HEK293T (cell line): ENCODE results near the gene ACVR2B.

Experiments
- CTCF ChIA-PET: fragments of 350-600 bp; formaldehyde crosslinking; extraction: SDS; loops from one replicate; lab custom pipeline; 2021; ENCODE audit warnings: antibody characterized with exemption, inconsistent platforms; lab: Yijun Ruan, JAX
- POLR2A ChIA-PET: fragments of 350-600 bp; formaldehyde crosslinking; extraction: SDS; loops from one replicate; lab custom pipeline; 2020; ENCODE audit warnings: antibody characterized with exemption, inconsistent platforms; lab: Yijun Ruan, JAX
- DNase-seq: peaks from one replicate; pipeline ENCODE4 v3.0.0; 2012; ENCODE audit warnings: mixed read lengths; ENCODE audit errors: extremely low spot score
- ARNT ChIP-seq: fragments of 450-650 bp; IDR thresholded peaks from 2 replicates; pipeline ENCODE4 v1.6.1; 2017; ENCODE audit warnings: mild to moderate bottlenecking
- BHLHE40 ChIP-seq: fragments of 450-650 bp; IDR thresholded peaks from 2 replicates; pipeline ENCODE4 v1.6.1; 2016; ENCODE audit warnings: mild to moderate bottlenecking, moderate library complexity, borderline replicate concordance
- CTBP1 ChIP-seq: fragments of 450-650 bp; IDR thresholded peaks from 2 replicates; pipeline ENCODE4 v1.6.1; 2016; ENCODE audit warnings: borderline replicate concordance
- ELF4 ChIP-seq: fragments of 450-650 bp; IDR thresholded peaks from 2 replicates; pipeline ENCODE4 v1.6.1; 2017; ENCODE audit warnings: antibody characterized with exemption
- FOXA1 ChIP-seq: fragments of 450-650 bp; IDR thresholded peaks from 2 replicates; pipeline ENCODE4 v1.6.1; 2016; ENCODE audit warnings: mild to moderate bottlenecking
- FOXK2 ChIP-seq: fragments of 450-650 bp; IDR thresholded peaks from 2 replicates; pipeline ENCODE4 v1.6.1; 2016; ENCODE audit warnings: mild to moderate bottlenecking
- FOXM1 ChIP-seq: fragments of 450-650 bp; IDR thresholded peaks from 2 replicates; pipeline ENCODE4 v1.6.1; 2017; ENCODE audit warnings: mild to moderate bottlenecking, borderline replicate concordance
- HDGF ChIP-seq: fragments of 450-650 bp; IDR thresholded peaks from 2 replicates; pipeline ENCODE4 v1.6.1; 2017; ENCODE audit warnings: antibody characterized with exemption, borderline replicate concordance
- L3MBTL2 ChIP-seq: fragments of 450-650 bp; conservative IDR thresholded peaks from 2 replicates; pipeline ENCODE4 v1.6.1; 2016; ENCODE audit warnings: mild to moderate bottlenecking
- LEF1 ChIP-seq: fragments of 450-650 bp; IDR thresholded peaks from 2 replicates; pipeline ENCODE4 v1.6.1; 2017; ENCODE audit warnings: mild to moderate bottlenecking, borderline replicate concordance
- NFRKB ChIP-seq: fragments of 450-650 bp; IDR thresholded peaks from 2 replicates; pipeline ENCODE4 v1.6.1; 2016; ENCODE audit warnings: mild to moderate bottlenecking, moderate library complexity
- PKNOX1 ChIP-seq: fragments of 450-650 bp; IDR thresholded peaks from 2 replicates; pipeline ENCODE4 v1.6.1; 2016
- SP1 ChIP-seq: fragments of 450-650 bp; IDR thresholded peaks from 2 replicates; pipeline ENCODE4 v1.6.1; 2017
- SUZ12 ChIP-seq: fragments of 450-650 bp; IDR thresholded peaks from 2 replicates; pipeline ENCODE4 v1.6.1; 2016; ENCODE audit warnings: mild to moderate bottlenecking
- TARDBP ChIP-seq: fragments of 450-650 bp; IDR thresholded peaks from 2 replicates; pipeline ENCODE4 v1.6.1; 2016
- ZNF384 ChIP-seq: fragments of 450-650 bp; IDR thresholded peaks from 2 replicates; pipeline ENCODE4 v1.6.1; 2016

Gene ACVR2B

GRCh38 chr3:38497031-38497430, 43.3 kb downstream of the ACVR2B start:
- TF ChIP-seq ARNT (no peak), ZNF384 (no peak)
- POLR2A ChIA-PET: no interaction called here
- CTCF ChIA-PET: interaction anchor here (1.0 to 1.5 kb wide), 3 partner anchors 24 to 165 kb away, joined by 3 to 10 read pairs (median 4); no protein-coding TSS in a partner anchor
- no peak for DNase-seq

GRCh38 chr3:38500688-38501417, 47.2 kb downstream of the ACVR2B start:
- CTCF ChIA-PET: interaction anchor here (1.1 kb wide), 1 partner anchor 20 kb away, joined by 5 read pairs; no protein-coding TSS in a partner anchor

GRCh38 chr3:38507120-38507519, 53.4 kb downstream of the ACVR2B start:
- no peak for TF ChIP-seq HDGF
- TF ChIP-seq CTBP1: no peak
- no peak for TF ChIP-seq SP1
- TF ChIP-seq NFRKB: no peak
- no peak for TF ChIP-seq TARDBP
- TF ChIP-seq BHLHE40: no peak
- TF ChIP-seq FOXA1: no peak
- no peak for TF ChIP-seq ELF4
- TF ChIP-seq FOXK2: no peak
- no peak for TF ChIP-seq PKNOX1
- no peak for TF ChIP-seq L3MBTL2
- DNase-seq: no peak
- ChIA-PET CTCF (no interaction called here), POLR2A (no interaction called here)

More at GRCh38 chr3:38500688-38501417, 47.2 kb downstream of the ACVR2B start:
- DNase-seq: no peak
- no peak for TF ChIP-seq NFRKB
- TF ChIP-seq CTBP1: no peak
- no peak for TF ChIP-seq SP1
- TF ChIP-seq ARNT: no peak
- no peak for TF ChIP-seq ELF4
- no peak for TF ChIP-seq TARDBP
- POLR2A ChIA-PET: no interaction called here

GRCh38 chr3:38509732-38510131, 56.0 kb downstream of the ACVR2B start:
- POLR2A ChIA-PET: no interaction called here
- DNase-seq: no peak
- TF ChIP-seq SP1: no peak
- no peak for TF ChIP-seq LEF1
- TF ChIP-seq BHLHE40: no peak
- TF ChIP-seq PKNOX1: no peak
- no peak for TF ChIP-seq CTBP1
- TF ChIP-seq ELF4: no peak
- TF ChIP-seq HDGF: no peak
- no peak for TF ChIP-seq FOXM1
- TF ChIP-seq ZNF384: no peak
- no peak for TF ChIP-seq ARNT
- TF ChIP-seq L3MBTL2: no peak
- TF ChIP-seq TARDBP: no peak
- no peak for TF ChIP-seq NFRKB
- no peak for TF ChIP-seq FOXA1
- no peak for TF ChIP-seq FOXK2
- TF ChIP-seq SUZ12: no peak
- CTCF ChIA-PET: no interaction called here

- TF ChIP-seq LEF1 (no peak), BHLHE40 (no peak), ZNF384 (no peak), ELF4 (no peak), TARDBP (no peak), L3MBTL2 (no peak), SP1 (no peak), ARNT (no peak), SUZ12 (no peak), FOXK2 (no peak), CTBP1 (no peak)
- ChIA-PET POLR2A (interaction anchor here (1.6 kb wide), 1 partner anchor 374 kb away, joined by 3 read pairs; the partner anchor contains the start of gene ACAA1), CTCF (no interaction called here)
- no peak for DNase-seq
These were observed 56.9 kb downstream of the ACVR2B start for GRCh38 chr3:38510631-38511030.

GRCh38 chr3:38511546-38511945, 57.9 kb downstream of the ACVR2B start:
- CTCF ChIA-PET: no interaction called here
- DNase-seq: no peak
- TF ChIP-seq ELF4 (no peak), FOXK2 (no peak), SUZ12 (no peak), ZNF384 (no peak), L3MBTL2 (no peak), SP1 (no peak), PKNOX1 (no peak), TARDBP (no peak), FOXA1 (no peak), FOXM1 (no peak), NFRKB (no peak), BHLHE40 (no peak), HDGF (no peak), ARNT (no peak), LEF1 (no peak)
- POLR2A ChIA-PET: interaction anchor here (1.6 kb wide), 1 partner anchor 375 kb away, joined by 3 read pairs; the partner anchor contains the start of gene ACAA1
